ENCODE data around the gene PSMD14.
"Not testable (repeated sequence)": the region's sequence is repeated elsewhere in the genome, so short reads cannot be mapped to it uniquely, and the experiment has no call there.

Gene PSMD14

DNA sequence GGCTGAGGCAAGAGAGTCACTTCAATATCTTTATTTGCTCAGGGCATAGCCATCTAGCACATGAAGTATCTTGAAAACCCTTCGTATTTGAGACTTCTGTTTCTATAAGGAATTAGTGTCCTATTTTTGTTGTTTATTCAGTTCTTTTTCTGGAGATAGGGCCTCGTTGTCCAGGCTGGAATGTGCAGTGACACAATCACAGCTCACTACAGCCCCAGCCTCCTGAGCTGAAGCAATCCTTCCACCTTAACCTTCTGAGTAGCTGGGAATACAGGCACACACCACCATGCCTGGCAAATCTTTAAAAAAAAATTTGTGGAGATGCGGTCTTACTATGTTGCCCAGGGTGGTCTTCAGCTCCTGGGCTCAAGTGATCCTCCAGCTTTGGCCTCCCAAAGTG is 50.6 kb downstream of the PSMD14 start:
- H3K27me3 ChIP-seq = no peaks in the 10 kb centered on the region

GRCh38 chr2:161360095-161360654 is 52.0 kb downstream of the PSMD14 start:
- H3K27me3 ChIP-seq; H3K36me3 ChIP-seq; H3K4me1 ChIP-seq (ENCODE audit: control insufficient read depth in 1 of 2, insufficient read depth in 1 of 2, low read depth in 1 of 2, low read length in 1 of 2); H3K4me3 ChIP-seq (ENCODE audit: low read depth in 1 of 2, low read length in 1 of 2); H3K9me3 ChIP-seq; H3K27ac ChIP-seq: not testable (repeated sequence)

More for the DNA sequence above, 50.6 kb downstream of the PSMD14 start:
- TF ChIP-seq, protein P1, sequence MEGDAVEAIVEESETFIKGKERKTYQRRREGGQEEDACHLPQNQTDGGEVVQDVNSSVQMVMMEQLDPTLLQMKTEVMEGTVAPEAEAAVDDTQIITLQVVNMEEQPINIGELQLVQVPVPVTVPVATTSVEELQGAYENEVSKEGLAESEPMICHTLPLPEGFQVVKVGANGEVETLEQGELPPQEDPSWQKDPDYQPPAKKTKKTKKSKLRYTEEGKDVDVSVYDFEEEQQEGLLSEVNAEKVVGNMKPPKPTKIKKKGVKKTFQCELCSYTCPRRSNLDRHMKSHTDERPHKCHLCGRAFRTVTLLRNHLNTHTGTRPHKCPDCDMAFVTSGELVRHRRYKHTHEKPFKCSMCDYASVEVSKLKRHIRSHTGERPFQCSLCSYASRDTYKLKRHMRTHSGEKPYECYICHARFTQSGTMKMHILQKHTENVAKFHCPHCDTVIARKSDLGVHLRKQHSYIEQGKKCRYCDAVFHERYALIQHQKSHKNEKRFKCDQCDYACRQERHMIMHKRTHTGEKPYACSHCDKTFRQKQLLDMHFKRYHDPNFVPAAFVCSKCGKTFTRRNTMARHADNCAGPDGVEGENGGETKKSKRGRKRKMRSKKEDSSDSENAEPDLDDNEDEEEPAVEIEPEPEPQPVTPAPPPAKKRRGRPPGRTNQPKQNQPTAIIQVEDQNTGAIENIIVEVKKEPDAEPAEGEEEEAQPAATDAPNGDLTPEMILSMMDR (IDR thresholded peaks at IDR 0.05) = no peak
- Histone ChIP-seq H3K4me1 (ENCODE audit: control insufficient read depth in 1 of 2, insufficient read depth in 1 of 2, low read depth in 1 of 2, low read length in 1 of 2) (no peaks in the 10 kb centered on the region), H3K36me3 (no peaks in the 10 kb centered on the region), H3K27ac (no peak overlapping the region), H3K4me3 (ENCODE audit: low read depth in 1 of 2, low read length in 1 of 2) (no peak overlapping the region), H3K9me3 (no peaks in the 10 kb centered on the region)

GRCh38 chr2:161362568-161363166 is 54.4 kb downstream of the PSMD14 start:
- no peaks in the 10 kb centered on the region for H3K4me1 ChIP-seq (ENCODE audit: control insufficient read depth in 1 of 2, insufficient read depth in 1 of 2, low read depth in 1 of 2, low read length in 1 of 2)
- no peak overlapping the region for H3K27ac ChIP-seq
- H3K36me3 ChIP-seq = no peaks in the 10 kb centered on the region
- TF ChIP-seq, protein P1 (IDR thresholded peaks at IDR 0.05) = no peak
- H3K4me3 ChIP-seq (ENCODE audit: low read depth in 1 of 2, low read length in 1 of 2) = no peak overlapping the region
- no peaks in the 10 kb centered on the region for H3K27me3 ChIP-seq
- H3K9me3 ChIP-seq = no peaks in the 10 kb centered on the region

GRCh38 chr2:161367675-161368074 is 59.5 kb downstream of the PSMD14 start:
- no peaks in the 10 kb centered on the region for H3K27me3 ChIP-seq
- no peaks in the 10 kb centered on the region for H3K4me1 ChIP-seq (ENCODE audit: control insufficient read depth in 1 of 2, insufficient read depth in 1 of 2, low read depth in 1 of 2, low read length in 1 of 2)
- peaks cover 18% of the 10 kb centered on the region for H3K36me3 ChIP-seq
- H3K27ac ChIP-seq = no peak overlapping the region
- H3K9me3 ChIP-seq = no peaks in the 10 kb centered on the region
- no peak overlapping the region for H3K4me3 ChIP-seq (ENCODE audit: low read depth in 1 of 2, low read length in 1 of 2)
- TF ChIP-seq, protein P1 (IDR thresholded peaks at IDR 0.05) = no peak

- no peaks in the 10 kb centered on the region for H3K9me3 ChIP-seq
- H3K4me3 ChIP-seq (ENCODE audit: low read depth in 1 of 2, low read length in 1 of 2) = no peak overlapping the region
- no peak overlapping the region for H3K27ac ChIP-seq
- TF ChIP-seq, protein P1 (IDR thresholded peaks at IDR 0.05) = no peak
- H3K4me1 ChIP-seq (ENCODE audit: control insufficient read depth in 1 of 2, insufficient read depth in 1 of 2, low read depth in 1 of 2, low read length in 1 of 2) = no peaks in the 10 kb centered on the region
- H3K27me3 ChIP-seq = no peaks in the 10 kb centered on the region
- peaks cover 18% of the 10 kb centered on the region for H3K36me3 ChIP-seq
These were observed 61.1 kb downstream of the PSMD14 start for GRCh38 chr2:161369311-161369710.

- TF ChIP-seq, protein P1 (IDR thresholded peaks at IDR 0.05) = no peak
- Histone ChIP-seq H3K27me3 (no peaks in the 10 kb centered on the region), H3K4me1 (ENCODE audit: control insufficient read depth in 1 of 2, insufficient read depth in 1 of 2, low read depth in 1 of 2, low read length in 1 of 2) (no peaks in the 10 kb centered on the region), H3K9me3 (no peaks in the 10 kb centered on the region), H3K4me3 (ENCODE audit: low read depth in 1 of 2, low read length in 1 of 2) (no peak overlapping the region), H3K36me3 (peaks cover 18% of the 10 kb centered on the region), H3K27ac (no peak overlapping the region)
These were observed 62.8 kb downstream of the PSMD14 start for GRCh38 chr2:161370981-161371380.
